HG03045 (cell line): ENCODE measurements around the gene KLC1.

Experiments used
- ATAC-seq: cut with Tn5 transposase; IDR thresholded peaks from one replicate; pipeline ENCODE4 v1.9.1; 2021; ENCODE audit warnings: mild to moderate bottlenecking, moderate library complexity; ENCODE audit not compliant: unreplicated experiment

KLC1 gene

DNA sequence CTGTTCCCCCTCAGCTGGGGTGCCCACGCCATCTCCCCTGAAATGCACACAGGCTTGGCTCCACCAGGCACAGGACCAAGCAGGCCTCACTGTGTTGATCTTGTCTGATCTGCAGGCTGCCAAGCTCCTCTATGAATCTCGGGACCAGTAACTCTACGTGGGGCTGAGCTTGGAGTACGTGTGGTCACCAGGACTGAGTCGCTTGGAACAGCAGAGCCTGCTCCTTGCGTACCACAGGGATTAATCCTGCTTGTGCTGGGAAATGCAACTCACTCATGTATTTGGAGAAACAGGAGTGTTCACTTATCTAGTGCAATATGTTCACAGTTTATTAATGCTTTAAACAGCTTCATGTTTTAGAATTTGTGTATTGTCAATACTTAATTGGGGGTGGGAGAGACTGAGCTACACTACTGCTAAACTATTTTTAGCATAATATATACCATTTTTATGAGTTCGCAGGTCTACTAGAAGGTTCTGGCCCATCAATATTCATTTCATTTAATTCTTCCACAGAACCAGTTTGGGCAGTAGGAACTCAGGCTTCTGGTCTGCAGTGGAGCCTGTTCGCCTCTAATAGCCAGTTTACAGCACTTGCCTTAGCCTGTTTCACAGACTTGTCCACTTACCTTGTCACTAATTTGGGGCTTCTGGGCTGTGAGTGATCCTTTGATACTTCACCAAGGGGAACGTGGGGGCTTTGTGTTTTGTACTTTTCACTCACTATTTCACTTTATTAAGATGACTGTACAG is 104.0 kb downstream of the KLC1 start:
- ATAC-seq = no peak

DNA sequence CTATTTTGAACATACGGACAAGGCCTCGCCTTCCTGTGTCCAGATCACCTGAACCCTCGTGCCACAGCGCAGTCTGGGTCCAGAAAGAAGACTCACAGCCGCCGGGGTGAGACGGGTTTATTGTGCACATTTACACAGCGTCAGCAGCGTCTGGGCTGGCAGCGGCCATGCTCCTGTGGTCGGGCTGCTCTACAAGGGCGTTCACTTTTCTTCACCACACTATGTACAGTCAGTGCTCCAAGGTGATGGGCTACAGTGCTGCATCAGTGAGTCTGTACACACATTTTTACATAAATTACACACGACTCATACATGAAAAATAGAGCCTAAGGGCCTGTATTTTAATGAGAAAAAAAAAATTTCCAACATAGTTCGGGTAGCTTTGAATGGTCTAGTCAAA is 104.6 kb downstream of the KLC1 start:
- ATAC-seq = no peak

GRCh38 chr14:103734081-103734888 is 105.3 kb downstream of the KLC1 start:
- no peak for ATAC-seq

DNA sequence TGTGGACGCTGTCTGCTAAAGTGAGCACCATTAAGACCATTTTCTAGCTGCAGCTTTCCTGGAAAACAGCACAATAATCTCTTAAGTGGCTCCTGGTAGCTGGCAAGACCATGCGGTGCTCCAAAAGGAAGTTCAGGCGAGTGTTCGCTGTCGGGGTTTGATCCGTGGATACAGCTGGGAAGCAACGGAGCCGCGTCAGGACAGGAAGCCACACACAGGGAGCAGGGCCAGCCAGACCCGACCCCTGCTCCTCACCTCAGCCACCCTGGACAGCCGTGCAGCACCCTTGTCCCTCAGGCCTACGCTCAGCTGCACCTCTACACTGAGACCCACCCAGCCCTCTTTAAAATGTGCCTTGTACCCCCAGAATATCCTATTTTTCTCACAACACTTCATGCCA is 106.0 kb downstream of the KLC1 start:
- ATAC-seq = no peak

- no peak for ATAC-seq
Observed at GRCh38 chr14:103735439-103735814, 106.4 kb downstream of the KLC1 start.

DNA sequence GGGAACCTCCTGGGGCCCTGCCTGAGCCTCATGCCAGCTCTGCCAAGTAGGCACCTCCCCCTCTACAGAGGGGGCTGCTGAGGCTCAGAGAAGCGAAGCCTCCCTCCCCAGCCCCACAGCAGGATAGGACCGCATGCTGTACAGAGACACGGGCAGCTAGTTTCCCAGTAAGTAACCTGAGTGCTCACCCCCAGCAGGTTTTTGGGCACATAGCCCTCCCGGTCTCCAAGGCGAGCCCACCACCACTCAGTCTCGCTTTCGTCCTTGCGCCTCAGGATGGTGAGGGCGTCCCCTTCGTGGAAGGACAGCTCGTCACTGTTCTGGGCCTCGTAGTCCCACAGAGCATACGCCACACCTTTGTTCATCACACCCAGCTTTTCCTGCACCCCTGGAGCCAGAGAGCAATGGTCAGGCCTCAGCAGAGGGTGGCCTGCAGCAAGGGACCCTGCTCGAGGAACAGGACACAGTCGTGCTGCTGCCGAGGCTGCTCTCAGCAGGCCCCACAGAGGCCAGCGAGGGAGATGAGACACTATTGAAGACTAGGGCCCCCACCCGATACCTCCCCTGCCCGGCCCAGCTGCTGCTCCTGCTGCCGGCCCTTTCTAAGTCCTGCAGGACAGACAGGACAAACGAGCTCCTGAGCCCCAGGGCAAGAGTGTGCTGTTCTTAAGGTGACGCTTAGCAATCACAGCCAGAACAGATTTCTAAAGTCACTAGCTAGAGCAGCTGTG is 107.0 kb downstream of the KLC1 start:
- ATAC-seq = no peak

- no peak for ATAC-seq
Observed at GRCh38 chr14:103736546-103737431, 107.8 kb downstream of the KLC1 start.

DNA sequence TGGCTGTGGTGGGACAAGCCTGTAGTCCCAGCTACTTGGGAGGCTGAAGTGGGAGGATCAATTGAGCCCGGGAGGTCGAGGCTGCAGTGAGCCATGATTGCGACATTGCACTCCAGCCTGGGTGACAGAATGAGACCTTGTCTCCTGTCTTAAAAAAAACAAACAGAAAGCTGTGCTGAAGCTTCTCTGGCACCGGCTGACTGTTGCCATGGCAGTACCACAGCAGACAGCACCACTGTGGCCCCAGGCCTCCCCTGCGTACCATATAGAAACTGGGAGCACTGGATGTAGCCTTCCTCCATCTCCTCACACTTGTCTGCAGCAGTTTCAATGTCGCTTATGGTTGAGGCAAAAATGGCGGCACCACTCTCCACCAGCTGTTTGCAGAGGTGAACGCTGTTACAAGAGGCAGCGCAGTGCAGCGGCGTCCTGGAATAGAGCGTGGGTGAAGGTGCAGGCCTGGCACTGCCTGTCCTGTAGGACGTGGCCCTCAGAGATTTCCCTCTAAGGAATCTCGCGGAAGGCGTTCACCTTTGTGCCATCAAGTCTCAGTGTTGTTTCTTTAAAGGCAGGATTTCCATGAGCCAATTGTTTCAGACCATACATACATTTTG is 108.5 kb downstream of the KLC1 start:
- ATAC-seq = no peak

DNA sequence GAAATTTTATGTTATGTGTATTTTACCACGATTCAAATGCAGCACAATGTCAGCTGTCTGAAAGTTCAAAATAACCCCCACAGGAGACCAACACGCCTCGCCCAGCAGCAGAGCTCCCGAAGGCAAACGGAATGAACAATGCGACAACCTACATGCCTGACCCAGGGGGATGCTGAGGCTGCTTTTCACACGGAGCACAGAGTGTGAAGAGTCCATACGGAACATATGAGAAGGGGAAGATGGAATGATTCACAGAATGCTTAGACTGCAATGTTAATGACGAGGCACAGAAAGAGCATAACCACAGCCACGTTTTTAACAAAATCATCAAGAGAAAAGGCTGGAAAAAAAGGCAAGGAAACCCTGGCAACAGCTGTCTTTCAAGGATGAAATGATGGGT is 109.2 kb downstream of the KLC1 start:
- no peak for ATAC-seq

GRCh38 chr14:103738701-103739451 is 109.9 kb downstream of the KLC1 start:
- no peak for ATAC-seq

- no peak for ATAC-seq
Observed at GRCh38 chr14:103739466-103739792, 110.4 kb downstream of the KLC1 start.

DNA sequence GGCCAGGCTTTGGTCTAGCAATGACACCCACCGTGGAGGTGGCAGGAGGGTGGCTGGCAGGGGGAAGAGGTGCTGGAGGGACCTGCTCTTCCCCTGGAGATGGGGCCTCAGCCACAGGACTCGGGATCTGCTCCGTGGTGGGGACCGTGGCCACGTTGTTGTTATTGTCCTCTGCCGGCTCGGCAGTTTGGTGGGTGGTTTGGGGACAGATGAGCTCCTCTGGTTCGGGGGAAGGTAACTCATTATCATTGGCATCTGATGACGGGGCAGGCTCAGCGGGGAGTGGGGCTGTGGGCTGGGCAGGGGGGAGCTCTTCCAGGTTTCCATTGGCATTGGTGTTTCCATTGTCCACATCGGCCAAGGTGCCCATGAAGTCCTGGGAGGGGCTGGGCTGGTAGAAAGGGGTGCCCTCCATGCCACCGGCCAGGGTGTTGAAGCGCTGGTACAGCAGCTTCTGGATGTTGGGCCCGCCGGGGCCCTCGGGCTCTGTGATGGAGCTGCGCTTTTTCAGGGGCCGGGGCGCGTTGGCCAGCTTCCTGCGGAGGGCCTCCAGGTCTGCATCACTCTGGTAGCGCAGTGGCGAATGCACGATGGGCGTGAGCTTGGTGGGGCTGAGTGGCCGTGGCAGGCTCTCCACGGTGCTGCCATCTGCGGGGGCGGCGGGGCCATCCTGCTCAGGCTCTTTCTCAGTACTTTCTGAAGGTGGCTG is 110.9 kb downstream of the KLC1 start:
- ATAC-seq = no peak

GRCh38 chr14:103740991-103741689 is 112.1 kb downstream of the KLC1 start:
- no peak for ATAC-seq

DNA sequence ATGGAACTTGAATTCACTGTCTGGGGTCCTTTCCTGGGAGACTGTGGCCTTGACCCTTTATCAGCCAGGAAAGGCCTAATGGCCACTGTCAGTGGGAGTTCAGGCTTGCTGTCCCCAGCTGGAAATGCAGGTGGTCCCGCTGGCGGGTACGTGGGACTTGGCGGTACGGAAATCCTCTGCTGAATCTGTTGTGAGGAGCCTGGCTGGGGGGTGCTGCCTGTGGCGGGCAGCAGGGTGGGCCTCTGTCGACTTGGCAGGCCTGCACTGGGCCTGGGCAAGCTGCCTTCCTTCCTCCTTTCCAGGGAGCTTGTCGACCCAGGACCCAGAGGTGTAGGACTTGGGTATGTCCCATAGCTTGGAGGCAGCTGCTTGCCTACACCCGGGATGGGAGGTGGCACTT is 112.9 kb downstream of the KLC1 start:
- no peak for ATAC-seq

DNA sequence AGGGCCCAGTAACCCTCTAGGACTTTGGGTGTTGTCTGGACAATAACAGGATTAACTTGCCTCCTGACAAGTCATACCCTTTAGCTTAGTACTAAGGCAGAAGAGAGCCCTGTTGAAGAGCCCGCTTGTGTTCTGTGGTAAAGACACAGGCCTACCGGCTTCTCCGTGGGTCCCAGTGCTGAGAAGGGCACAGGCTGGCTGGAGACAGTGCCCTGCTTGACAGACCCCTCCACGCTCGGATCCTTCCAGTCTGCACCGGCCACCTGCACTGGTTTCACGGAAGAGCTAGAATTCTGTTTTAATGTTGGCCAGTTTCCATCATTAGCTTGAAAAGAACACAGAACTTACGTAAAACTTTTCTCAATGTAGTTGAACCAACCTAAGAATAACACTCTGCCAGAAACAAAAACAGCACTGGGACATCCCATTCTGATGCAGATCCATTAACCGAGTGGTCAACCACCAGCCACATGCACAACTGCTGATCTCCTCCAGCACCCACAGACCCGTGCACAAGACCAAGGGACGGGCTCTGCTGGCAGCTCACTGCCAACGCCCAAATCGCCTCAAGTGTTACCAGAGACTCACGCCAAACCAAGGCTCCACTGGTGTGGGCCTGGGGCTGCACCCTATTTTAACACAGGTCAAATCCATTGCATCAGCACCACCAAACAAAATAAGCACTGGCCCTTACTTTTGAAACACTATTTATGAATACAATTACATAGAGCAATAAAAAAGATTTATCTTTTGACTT is 113.7 kb downstream of the KLC1 start:
- no peak for ATAC-seq

DNA sequence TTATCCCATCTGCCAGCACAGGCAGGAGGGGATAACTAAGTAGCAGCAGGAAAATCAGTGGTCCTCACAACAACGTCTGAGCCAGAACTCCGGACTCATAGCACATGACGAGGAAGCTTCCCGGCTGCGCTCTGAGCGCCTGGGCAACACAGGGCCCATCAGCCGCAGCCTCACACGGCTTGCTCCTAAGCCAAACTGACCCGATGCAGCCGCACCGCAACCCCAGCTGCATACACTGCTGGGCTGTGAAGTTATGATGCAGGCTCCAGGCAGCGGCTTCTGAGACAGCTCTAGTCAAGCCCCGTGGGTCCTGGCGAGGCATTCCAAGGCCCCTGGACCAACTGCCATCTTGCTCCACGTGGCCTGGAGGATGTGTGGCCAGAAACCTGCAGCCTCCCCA is 114.7 kb downstream of the KLC1 start:
- no peak for ATAC-seq

GRCh38 chr14:103744621-103745395 is 115.8 kb downstream of the KLC1 start:
- ATAC-seq = no peak
